GM18526 (cell line): ENCODE data around the gene CAPN14.

Experiments
- POLR2A ChIP-seq: IDR thresholded peaks from 3 replicates; pipeline ENCODE4 v1.6.1; 2011; ENCODE audit not compliant: insufficient read length; ENCODE audit errors: extremely low read depth

CAPN14 gene

GRCh38 chr2:31197669-31198068, 19.6 kb downstream of the CAPN14 start:
- TF ChIP-seq POLR2A, result no peak

GRCh38 chr2:31197166-31197565, 20.1 kb downstream of the CAPN14 start:
- TF ChIP-seq POLR2A, result no peak

- no peak for TF ChIP-seq POLR2A
These were observed 20.7 kb downstream of the CAPN14 start for GRCh38 chr2:31196622-31197021.

- no peak for TF ChIP-seq POLR2A
These were observed 23.5 kb downstream of the CAPN14 start for GRCh38 chr2:31193806-31194205.

- no peak for TF ChIP-seq POLR2A
These were observed 24.4 kb downstream of the CAPN14 start for GRCh38 chr2:31192851-31193392.

- TF ChIP-seq POLR2A, result no peak
These were observed 24.9 kb downstream of the CAPN14 start for GRCh38 chr2:31192396-31192795.

GRCh38 chr2:31191931-31192330, 25.4 kb downstream of the CAPN14 start:
- no peak for TF ChIP-seq POLR2A

GRCh38 chr2:31190188-31190587, 27.1 kb downstream of the CAPN14 start:
- TF ChIP-seq POLR2A, result no peak

- TF ChIP-seq POLR2A, result no peak
These were observed 28.2 kb downstream of the CAPN14 start for GRCh38 chr2:31189141-31189540.

GRCh38 chr2:31188131-31188530, 29.2 kb downstream of the CAPN14 start:
- no peak for TF ChIP-seq POLR2A

GRCh38 chr2:31187166-31187565, 30.1 kb downstream of the CAPN14 start:
- no peak for TF ChIP-seq POLR2A

GRCh38 chr2:31176742-31177141, 40.6 kb downstream of the CAPN14 start:
- TF ChIP-seq POLR2A, result no peak

- TF ChIP-seq POLR2A, result no peak
These were observed 46.2 kb downstream of the CAPN14 start for GRCh38 chr2:31171142-31171541.

- no peak for TF ChIP-seq POLR2A
These were observed 47.1 kb downstream of the CAPN14 start for GRCh38 chr2:31170071-31170698.

GRCh38 chr2:31168291-31168690, 49.0 kb downstream of the CAPN14 start:
- TF ChIP-seq POLR2A, result no peak

- no peak for TF ChIP-seq POLR2A
These were observed 50.4 kb downstream of the CAPN14 start for GRCh38 chr2:31166925-31167324.

- no peak for TF ChIP-seq POLR2A
These were observed 54.2 kb downstream of the CAPN14 start for GRCh38 chr2:31163011-31163539.
